ENCODE data around the gene EML6. TPM values are rescaled to one million over a fixed set of nuclear protein-coding genes. Genes with fewer than 3 reads are reported as not detected.
A peak's percentile ranks its signal among the peaks of the same experiment; 100 is the strongest.

The EML6 gene
- total RNA-seq, 1 experiment from 2014 or later = 6.6 TPM

GRCh38 chr2:54770211-54770610 is 46.7 kb downstream of the EML6 start:
- no peaks in the 10 kb centered on the region for H3K9me2 ChIP-seq (ENCODE audit: insufficient read depth)
- no peaks in the 10 kb centered on the region for H3K27me3 ChIP-seq (ENCODE audit: insufficient read depth, low read length)
- H3K79me2 ChIP-seq (ENCODE audit: insufficient read depth, low read length) = no peaks in the 10 kb centered on the region
- no peak for TF ChIP-seq CBX3 (IDR thresholded peaks at IDR 0.05; ENCODE audit: low read depth)
- no peak for TF ChIP-seq EZH2phosphoT487 (IDR thresholded peaks at IDR 0.05; ENCODE audit: borderline replicate concordance)
- no peak for TF ChIP-seq POLR2AphosphoS5 (IDR thresholded peaks at IDR 0.05; ENCODE audit: low read depth, low read length)
- no peak for TF ChIP-seq JUND (IDR thresholded peaks at IDR 0.05)
- TF ChIP-seq CEBPB (IDR thresholded peaks at IDR 0.05; ENCODE audit: low read depth) = no peak
- no peak for TF ChIP-seq ELF1 (IDR thresholded peaks at IDR 0.05; ENCODE audit: borderline replicate concordance, low read depth)
- TF ChIP-seq SP1 (IDR thresholded peaks at IDR 0.05; ENCODE audit: low read depth) = no peak
- TF ChIP-seq MAX (IDR thresholded peaks at IDR 0.05) = no peak
- TF ChIP-seq CTCF (IDR thresholded peaks at IDR 0.05 in 2 of 3, conservative IDR thresholded peaks at IDR 0.05 in 1 of 3; ENCODE audit: borderline replicate concordance in 1 of 3, insufficient read depth in 1 of 3, low read depth in 2 of 3, low read length in 2 of 3) = no peak
- TF ChIP-seq ZNF274 (IDR thresholded peaks at IDR 0.05; ENCODE audit: low read depth, low read length) = no peak
- TF ChIP-seq POLR2A (IDR thresholded peaks at IDR 0.05; ENCODE audit: borderline replicate concordance, extremely low read depth, insufficient read depth, insufficient read length) = no peak
- no peak for TF ChIP-seq REST (IDR thresholded peaks at IDR 0.05; ENCODE audit: low read depth)
- no peak for TF ChIP-seq ZFX (IDR thresholded peaks at IDR 0.05)
- TF ChIP-seq ZBTB33 (IDR thresholded peaks at IDR 0.05; ENCODE audit: extremely low read depth, insufficient replicate concordance, low read length) = no peak
- no peak for TF ChIP-seq YY1 (IDR thresholded peaks at IDR 0.05; ENCODE audit: extremely low read depth, insufficient replicate concordance, low read depth, low read length)
- TF ChIP-seq RAD21 (IDR thresholded peaks at IDR 0.05; ENCODE audit: low read depth) = no peak
- DNase-seq (ENCODE audit: low read depth, low spot score) (no peak), ATAC-seq (no peak)
- RAD21 ChIA-PET (ENCODE audit: low non-redundant PET in 1 of 2, low total read pairs in 2 of 2, uncharacterized antibody in 2 of 2, unreplicated experiment in 2 of 2) = no interaction called here
- H3K9ac ChIP-seq (ENCODE audit: low read length) = no peak overlapping the region
- H3K4me3 ChIP-seq (replicated peaks in 1 of 2; ENCODE audit: low read depth in 1 of 2, low read length in 2 of 2) = no peak overlapping the region
- H4K20me1 ChIP-seq (ENCODE audit: insufficient read depth) = no peaks in the 10 kb centered on the region
- peaks cover 0 to 52% of the 10 kb centered on the region in 2 experiments; a peak in 2 of 4 replicates for H3K4me1 ChIP-seq (ENCODE audit: control insufficient read depth in 1 of 2, insufficient read depth in 2 of 2, low read length in 2 of 2)
- no peaks in the 10 kb centered on the region for H3K36me3 ChIP-seq (ENCODE audit: control insufficient read depth in 1 of 2, insufficient read depth in 2 of 2, low read length in 2 of 2)
- CTCF ChIA-PET = no interaction called here
- H3K4me2 ChIP-seq (ENCODE audit: low read length) = peak overlapping the region; percentile 63
- H3K27ac ChIP-seq (ENCODE audit: low read depth, low read length) = no peak overlapping the region
- peaks cover 0 to 11% of the 10 kb centered on the region in 2 experiments; a peak in 2 of 4 replicates for H3K9me3 ChIP-seq (ENCODE audit: control insufficient read depth in 1 of 2, insufficient read depth in 1 of 2, low read depth in 1 of 2, low read length in 2 of 2)
- intact Hi-C loops (cut with micrococcal nuclease) = loop anchor here (5.0 kb wide), 1 partner anchor 43 kb away; no protein-coding TSS in a partner anchor
- no TSS peak for BruUV-seq (replicated peaks)
- POLR2A ChIA-PET = interaction anchor here (1.5 kb wide), 1 partner anchor 280 kb away, joined by 4 read pairs; the partner anchor contains the start of gene RTN4
- H2AFZ ChIP-seq (ENCODE audit: low read depth, low read length, poor library complexity, severe bottlenecking) = no peak overlapping the region

Measured in HCT116 (cell line).